Mucosa of gallbladder (tissue), 1 donor: ENCODE measurements around the gene DDX20. TPM values are rescaled to one million over a fixed set of nuclear protein-coding genes. Genes with fewer than 3 reads are reported as not detected.
A peak's percentile ranks its signal among the peaks of the same experiment; 100 is the strongest.

Source experiments
- DNase-seq: peaks from one replicate; pipeline ENCODE4 v3.0.0-alpha.2; 2020; ENCODE audit warnings: low spot score
- total RNA-seq: library from RNA; stranded (reverse); gene quantifications from one replicate; pipeline ENCODE4 v1.2.1, GENCODE V29; 2021
- donor health status: DM: no; HTN: no; CAD: no.

The DDX20 gene
- total RNA-seq = 8.4 TPM

GRCh38 chr1:111755331-111756123 lies at the start of gene DDX20:
TSS of gene DDX20 (plus strand) at chr1:111755901. CDS start at chr1:111755925, 24 bp downstream.
- peak; percentile 93 for DNase-seq

- DNase-seq = no peak
These were observed 48.8 kb upstream of the DDX20 start for GRCh38 chr1:111706921-111707320.

GRCh38 chr1:111707906-111708305 lies 47.8 kb upstream of the DDX20 start:
- no peak for DNase-seq

GRCh38 chr1:111709986-111710385 lies 45.7 kb upstream of the DDX20 start:
- no peak for DNase-seq

GRCh38 chr1:111716333-111716732 lies 39.4 kb upstream of the DDX20 start:
- no peak for DNase-seq

- DNase-seq = no peak
These were observed 38.3 kb upstream of the DDX20 start for GRCh38 chr1:111717450-111717849.

- no peak for DNase-seq
These were observed 36.6 kb upstream of the DDX20 start for GRCh38 chr1:111719135-111719534.

GRCh38 chr1:111719674-111720132 lies 36.0 kb upstream of the DDX20 start:
- DNase-seq = no peak

- no peak for DNase-seq
These were observed 35.3 kb upstream of the DDX20 start for GRCh38 chr1:111720274-111720976.

GRCh38 chr1:111720977-111721786 lies 34.5 kb upstream of the DDX20 start:
- no peak for DNase-seq

GRCh38 chr1:111723091-111723806 lies 32.5 kb upstream of the DDX20 start:
- DNase-seq = no peak

- no peak for DNase-seq
These were observed 31.8 kb upstream of the DDX20 start for GRCh38 chr1:111723871-111724270.

- no peak for DNase-seq
These were observed 30.5 kb upstream of the DDX20 start for GRCh38 chr1:111725192-111725591.

- DNase-seq = peak; percentile 7
These were observed 28.6 kb upstream of the DDX20 start for GRCh38 chr1:111727056-111727455.

- DNase-seq = peak; percentile 6
These were observed 26.3 kb upstream of the DDX20 start for GRCh38 chr1:111729271-111729921.

GRCh38 chr1:111729946-111730681 lies 25.6 kb upstream of the DDX20 start:
- DNase-seq = no peak

- no peak for DNase-seq
These were observed 25.0 kb upstream of the DDX20 start for GRCh38 chr1:111730706-111731105.

- DNase-seq = no peak
These were observed 23.7 kb upstream of the DDX20 start for GRCh38 chr1:111731956-111732355.

GRCh38 chr1:111732718-111733117 lies 23.0 kb upstream of the DDX20 start:
- no peak for DNase-seq
